Endothelial cell of umbilical vein (primary cell): ENCODE data around the gene CASK. TPM values are rescaled to one million over a fixed set of nuclear protein-coding genes. Genes with fewer than 3 reads are reported as not detected.

Experiments used
- BruUV-seq: library from RNA; stranded (reverse); fragments of 400-500 nt; replicated peaks from 2 replicates; lab custom pipeline; 2021; lab: Mats Ljungman, UMichigan
- CTCF ChIA-PET: fragments of 300-600, 350-600 bp; sonication (Branson Sonifier 250); formaldehyde crosslinking; loops from one replicate; lab custom pipeline; 2021; ENCODE audit warnings: antibody characterized with exemption, inconsistent platforms; lab: Charles Lee
- POLR2A ChIA-PET: fragments of 300-600, 350-600 bp; sonication (Branson Sonifier 250); formaldehyde crosslinking; loops from one replicate; lab custom pipeline; 2021; ENCODE audit warnings: antibody characterized with exemption, inconsistent platforms; lab: Charles Lee
- DNase-seq: peaks from one replicate; pipeline ENCODE4 v3.0.0-alpha.2; 2011; ENCODE audit warnings: low read depth, low spot score
- FAIRE-seq: peaks from 2 replicates; lab custom pipeline; 2011; peaks lifted over from hg19 to GRCh38; lab: Jason Lieb, UNC
- H2AFZ ChIP-seq: 2 replicates; pipeline ENCODE4 v1.6.0; 2012; ENCODE audit warnings: low read depth, low read length, control low read depth, inconsistent platforms
- H3K27ac ChIP-seq: 2 replicates; pipeline ENCODE4 v1.5.1; 2011; ENCODE audit warnings: low read depth, mild to moderate bottlenecking, control low read depth, low read length, moderate library complexity; ENCODE audit not compliant: insufficient read depth
- H3K27me3 ChIP-seq, 2 experiments: 2 replicates each; pipeline versions ENCODE4 v1.6.0 to v1.6.1; 2011; ENCODE audit warnings: low read length in 2 of 2, mixed read lengths in 1 of 2; ENCODE audit not compliant: control insufficient read depth in 2 of 2, insufficient read depth in 2 of 2
- H3K36me3 ChIP-seq, 2 experiments: 2 replicates in 1 of 2; 3 replicates in 1 of 2; pipeline ENCODE4 v1.5.1; 2011; ENCODE audit warnings: low read length in 2 of 2, mild to moderate bottlenecking in 1 of 2, moderate library complexity in 1 of 2; ENCODE audit not compliant: control insufficient read depth in 2 of 2, insufficient read depth in 2 of 2; ENCODE audit errors: extremely low read depth in 1 of 2
- H3K4me1 ChIP-seq: 3 replicates; pipeline ENCODE4 v1.5.1; 2011; ENCODE audit warnings: mild to moderate bottlenecking, low read length; ENCODE audit not compliant: control insufficient read depth, insufficient read depth; ENCODE audit errors: extremely low read depth
- H3K4me2 ChIP-seq: 2 replicates; pipeline ENCODE4 v1.6.1; 2011; ENCODE audit warnings: low read length, control low read depth, mixed read lengths; ENCODE audit not compliant: insufficient read depth
- H3K4me3 ChIP-seq, 3 experiments: fragments of 200-600 bp in 1 of 3; sonication (generic), shearing (Covaris generic) in 1 of 3; replicated peaks in 1 of 3; 2 replicates each; pipeline ENCODE4 v1.5.1; 2011 to 2016; ENCODE audit warnings: control low read depth in 3 of 3, low read length in 3 of 3, mild to moderate bottlenecking in 2 of 3, inconsistent platforms in 1 of 3, low read depth in 1 of 3, moderate library complexity in 1 of 3; ENCODE audit not compliant: insufficient read depth in 1 of 3
- H3K79me2 ChIP-seq: 2 replicates; pipeline ENCODE4 v1.6.0; 2012; ENCODE audit warnings: low read length, inconsistent platforms; ENCODE audit not compliant: control insufficient read depth, insufficient read depth
- H3K9ac ChIP-seq: replicated peaks from 2 replicates; pipeline ENCODE3; 2011; ENCODE audit warnings: low read length, control low read depth; ENCODE audit not compliant: insufficient read depth; ENCODE audit errors: extremely low read depth
- H3K9me1 ChIP-seq: replicated peaks from 3 replicates; pipeline ENCODE4 v1.6.0; 2011; ENCODE audit warnings: mild to moderate bottlenecking, low read length; ENCODE audit not compliant: control insufficient read depth, insufficient read depth; ENCODE audit errors: extremely low read depth
- H3K9me3 ChIP-seq: replicated peaks from 2 replicates; pipeline ENCODE4 v1.5.1; 2012; ENCODE audit warnings: low read length, inconsistent platforms; ENCODE audit not compliant: control insufficient read depth, insufficient read depth
- H4K20me1 ChIP-seq: replicated peaks from 2 replicates; pipeline ENCODE3; 2011; ENCODE audit warnings: mild to moderate bottlenecking, low read length; ENCODE audit not compliant: control insufficient read depth, insufficient read depth; ENCODE audit errors: extremely low read depth
- FOS ChIP-seq: IDR thresholded peaks from 2 replicates; pipeline ENCODE4 v1.6.1; 2011; ENCODE audit warnings: mild to moderate bottlenecking, low read length, moderate library complexity, borderline replicate concordance; ENCODE audit not compliant: insufficient read depth
- POLR2A ChIP-seq: IDR thresholded peaks from 2 replicates; pipeline ENCODE4 v1.6.1; 2012; ENCODE audit warnings: low read depth, mild to moderate bottlenecking, control low read depth, low read length
- dilution Hi-C: fragments of 300-500 bp; cut with MboI; formaldehyde crosslinking; loops from one replicate; pipeline ENCODE4 v1.15.0; 2019; ENCODE audit warnings: low sequenced_read_pairs; ENCODE audit not compliant: extremely low pct_ligation_motif_present
- intact Hi-C: fragments of 100-400 bp; cut with micrococcal nuclease; formaldehyde crosslinking; loops from one replicate; pipeline ENCODE4 v1.10.0; 2022
- polyA plus RNA-seq, 4 experiments: library from polyadenylated mRNA; depleted of rRNA in 3 of 4; stranded (reverse) in 3 of 4; unstranded in 1 of 4; fragments of >200 nt; gene quantifications; 2 replicates each; pipeline versions ENCODE4 v1.2.1 to v1.2.3, GENCODE V29; 2011 to 2012; ENCODE audit warnings: missing spikeins in 1 of 4
- total RNA-seq: library from RNA; stranded (reverse); gene quantifications from 2 replicates; pipeline ENCODE4 v1.2.3, GENCODE V29; 2021
- TF ChIP-seq, protein P1 (sequence below): IDR thresholded peaks from 2 replicates; pipeline ENCODE4 v1.6.1; 2011; ENCODE audit not compliant: insufficient read depth, insufficient read length
- TF ChIP-seq, protein P2 (sequence below), 2 donors: IDR thresholded peaks; 1 replicate in 1 of 2; 2 replicates in 1 of 2; pipeline ENCODE4 v1.5.1; 2011; ENCODE audit warnings: low read length in 2 of 2, mild to moderate bottlenecking in 2 of 2, moderate library complexity in 2 of 2, control low read depth in 1 of 2, inconsistent platforms in 1 of 2, low read depth in 1 of 2; ENCODE audit not compliant: insufficient read depth in 1 of 2; ENCODE audit errors: extremely low read depth in 1 of 2

Gene CASK
- total and polyA plus RNA-seq, 2 donors (not counting 3 experiments of a cell fraction or from before 2014, with no cell fraction given) = 6.4 to 30.4 TPM

DNA sequence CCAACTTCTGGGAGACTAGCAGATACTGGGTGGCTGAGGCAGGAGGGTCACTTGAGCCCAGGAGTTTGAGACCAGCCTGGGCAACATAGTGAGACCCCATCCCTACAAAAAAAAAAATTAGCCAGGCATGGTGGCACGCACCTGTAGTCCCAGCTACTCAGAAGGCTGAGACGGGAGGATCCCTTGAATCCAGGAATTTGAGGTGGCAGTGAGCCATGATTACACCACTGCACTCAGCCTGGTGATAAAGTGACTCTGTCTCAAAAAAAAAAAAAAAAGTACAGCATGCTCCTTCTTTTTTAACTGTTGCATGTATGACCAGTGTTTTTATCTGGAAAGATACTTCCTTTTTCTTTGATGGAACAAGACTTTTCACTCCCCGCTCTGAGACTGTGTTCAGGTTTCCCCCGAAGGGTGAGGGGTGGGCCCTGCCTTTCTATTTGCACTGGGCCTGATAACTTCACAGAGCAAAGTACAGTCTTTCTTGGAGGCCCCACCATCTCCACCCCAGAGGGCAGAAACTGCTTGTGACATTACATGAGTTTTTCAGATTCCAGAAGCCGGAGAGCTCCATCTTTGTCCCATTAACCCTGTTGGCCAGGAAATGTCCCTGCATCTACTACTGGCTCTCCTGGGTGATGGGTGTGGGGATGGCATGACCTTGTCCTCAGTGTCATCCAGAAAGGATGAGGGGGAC is 441.1 kb downstream of the CASK start:
- no peak overlapping the region for H3K9ac ChIP-seq
- FAIRE-seq = no peak
- H3K4me3 ChIP-seq = no peak overlapping the region
- no peaks in the 10 kb centered on the region for H3K9me1 ChIP-seq
- H3K4me2 ChIP-seq = no peak overlapping the region
- H2AFZ ChIP-seq = no peak overlapping the region
- no peaks in the 10 kb centered on the region for H3K4me1 ChIP-seq
- no peak overlapping the region for H3K27ac ChIP-seq
- BruUV-seq = no TSS peak
- ChIA-PET POLR2A (no interaction called here), CTCF (interaction anchor here (1.3 kb wide), 1 partner anchor 278 kb away, joined by 4 read pairs; no protein-coding TSS in a partner anchor)
- H3K79me2 ChIP-seq = no peaks in the 10 kb centered on the region
- no peaks in the 10 kb centered on the region for H4K20me1 ChIP-seq
- H3K9me3 ChIP-seq = no peaks in the 10 kb centered on the region
- dilution Hi-C loops (no loop called here), intact Hi-C loops (no loop called here)
- DNase-seq = no peak
- no peaks in the 10 kb centered on the region for H3K27me3 ChIP-seq
- no peaks in the 10 kb centered on the region for H3K36me3 ChIP-seq
- TF ChIP-seq POLR2A = no peak
- TF ChIP-seq FOS = no peak
- TF ChIP-seq, protein P1, sequence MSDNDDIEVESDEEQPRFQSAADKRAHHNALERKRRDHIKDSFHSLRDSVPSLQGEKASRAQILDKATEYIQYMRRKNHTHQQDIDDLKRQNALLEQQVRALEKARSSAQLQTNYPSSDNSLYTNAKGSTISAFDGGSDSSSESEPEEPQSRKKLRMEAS = no peak

DNA sequence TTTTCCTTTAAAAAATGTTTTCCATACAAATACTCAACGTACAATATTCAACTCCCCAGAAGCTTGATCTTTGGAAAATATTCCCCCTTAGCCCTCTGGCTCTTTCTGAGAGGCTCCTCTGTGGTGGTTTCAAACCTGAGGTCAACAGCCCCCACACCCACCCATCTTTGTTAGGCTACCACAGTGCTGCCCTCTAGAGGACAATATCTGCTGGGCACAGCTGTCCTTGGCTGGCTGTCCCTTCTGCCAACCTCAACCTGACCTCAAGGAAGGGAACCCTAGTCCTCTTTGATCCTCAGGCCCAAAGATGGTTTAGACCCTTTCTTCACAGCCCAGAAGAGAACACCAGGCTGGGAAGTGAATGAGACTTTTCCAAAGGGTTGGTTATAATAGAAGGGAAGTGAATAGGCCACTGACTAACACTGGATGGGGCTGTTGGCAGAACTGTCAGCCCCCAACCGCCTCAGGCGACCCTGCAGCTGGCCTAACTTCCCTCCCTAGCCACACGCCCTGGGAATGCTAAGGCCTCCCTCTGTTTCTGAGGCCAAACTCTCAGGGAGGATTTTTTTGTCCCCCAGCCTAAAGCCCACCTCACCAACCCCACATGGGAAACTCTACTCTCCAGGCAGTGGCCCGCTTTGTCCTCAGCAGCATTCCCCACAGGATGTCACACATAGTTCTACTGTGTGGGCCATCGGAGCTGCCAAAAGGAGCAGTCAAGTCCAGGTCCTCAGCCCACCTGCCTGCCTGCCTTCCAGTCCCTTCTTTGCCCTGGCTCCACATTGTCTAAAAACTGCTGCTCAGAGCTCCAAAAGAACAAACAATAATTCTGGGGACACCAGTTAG is 441.9 kb downstream of the CASK start:
- BruUV-seq = no TSS peak

More for the DNA sequence above, 441.9 kb downstream of the CASK start:
- H3K4me2 ChIP-seq = no peak overlapping the region
- no peaks in the 10 kb centered on the region for H3K9me1 ChIP-seq
- no peaks in the 10 kb centered on the region for H3K36me3 ChIP-seq
- H4K20me1 ChIP-seq = no peaks in the 10 kb centered on the region
- no peaks in the 10 kb centered on the region for H3K27me3 ChIP-seq
- no peaks in the 10 kb centered on the region for H3K4me1 ChIP-seq
- H3K27ac ChIP-seq = no peak overlapping the region
- dilution Hi-C loops = no loop called here
- DNase-seq (peak; percentile 2), FAIRE-seq (peak; percentile 50)
- intact Hi-C loops = loop anchor here (1.0 kb wide), 1 partner anchor 205 kb away; no protein-coding TSS in a partner anchor
- no peak overlapping the region for H3K4me3 ChIP-seq
- no peak for TF ChIP-seq FOS
- TF ChIP-seq, protein P2, sequence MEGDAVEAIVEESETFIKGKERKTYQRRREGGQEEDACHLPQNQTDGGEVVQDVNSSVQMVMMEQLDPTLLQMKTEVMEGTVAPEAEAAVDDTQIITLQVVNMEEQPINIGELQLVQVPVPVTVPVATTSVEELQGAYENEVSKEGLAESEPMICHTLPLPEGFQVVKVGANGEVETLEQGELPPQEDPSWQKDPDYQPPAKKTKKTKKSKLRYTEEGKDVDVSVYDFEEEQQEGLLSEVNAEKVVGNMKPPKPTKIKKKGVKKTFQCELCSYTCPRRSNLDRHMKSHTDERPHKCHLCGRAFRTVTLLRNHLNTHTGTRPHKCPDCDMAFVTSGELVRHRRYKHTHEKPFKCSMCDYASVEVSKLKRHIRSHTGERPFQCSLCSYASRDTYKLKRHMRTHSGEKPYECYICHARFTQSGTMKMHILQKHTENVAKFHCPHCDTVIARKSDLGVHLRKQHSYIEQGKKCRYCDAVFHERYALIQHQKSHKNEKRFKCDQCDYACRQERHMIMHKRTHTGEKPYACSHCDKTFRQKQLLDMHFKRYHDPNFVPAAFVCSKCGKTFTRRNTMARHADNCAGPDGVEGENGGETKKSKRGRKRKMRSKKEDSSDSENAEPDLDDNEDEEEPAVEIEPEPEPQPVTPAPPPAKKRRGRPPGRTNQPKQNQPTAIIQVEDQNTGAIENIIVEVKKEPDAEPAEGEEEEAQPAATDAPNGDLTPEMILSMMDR (IDR thresholded peaks at IDR 0.05; ENCODE audit: extremely low read depth in 1 of 2, insufficient read depth in 1 of 2, low read depth in 1 of 2, low read length in 2 of 2) = peak; percentile 37 to 42
- H3K9ac ChIP-seq = no peak overlapping the region
- no peak overlapping the region for H2AFZ ChIP-seq
- CTCF ChIA-PET = interaction anchor here (0.6 to 1.3 kb wide), 3 partner anchors 16 to 279 kb away, joined by 3 to 4 read pairs (median 3); no protein-coding TSS in a partner anchor
- H3K79me2 ChIP-seq = no peaks in the 10 kb centered on the region
- no peaks in the 10 kb centered on the region for H3K9me3 ChIP-seq
- POLR2A ChIA-PET = no interaction called here
